ENCODE results near the gene FBXO47. TPM values are rescaled to one million over a fixed set of nuclear protein-coding genes. Genes with fewer than 3 reads are reported as not detected.
A peak's percentile ranks its signal among the peaks of the same experiment; 100 is the strongest.

FBXO47 gene
- total and polyA plus RNA-seq, 10 of the 15 experiments (the other 5 are each of a cell fraction or from before 2014, with no cell fraction given) = 0.04 to 0.06 (median 0.06) TPM; not detected in 7

- no peak for FAIRE-seq
- intact Hi-C loops (cut with micrococcal nuclease; ENCODE audit: unreplicated experiment) = no loop called here
- H3K9me3 ChIP-seq (replicated peaks; ENCODE audit: control insufficient read depth, insufficient read depth, low read length) = no peaks in the 10 kb centered on the region
These were observed 58.5 kb downstream of the FBXO47 start for GRCh38 chr17:38908676-38909181.

More at GRCh38 chr17:38908676-38909181, 58.5 kb downstream of the FBXO47 start:
- Histone ChIP-seq H3K79me2 (ENCODE audit: control insufficient read depth, insufficient read depth, low read length) (peaks cover 2% of the 10 kb centered on the region), H3K36me3 (ENCODE audit: control insufficient read depth in 2 of 2, insufficient read depth in 2 of 2, low read length in 1 of 2) (peaks cover 4 to 17% of the 10 kb centered on the region in 2 experiments; a peak in 3 of 4 replicates), H3K4me2 (ENCODE audit: control insufficient read depth, insufficient read depth) (no peak overlapping the region), H3K9ac (ENCODE audit: control insufficient read depth, insufficient read depth, low read length) (no peak overlapping the region), H3K4me1 (ENCODE audit: control insufficient read depth, insufficient read depth, low read length) (peaks cover 5% of the 10 kb centered on the region), H2AFZ (ENCODE audit: control insufficient read depth, low read depth, low read length) (no peak overlapping the region), H3K27ac (ENCODE audit: control insufficient read depth, insufficient read depth) (no peak overlapping the region; the same call in 1 of the 2 replicates), H3K27me3 (replicated peaks in 1 of 2; ENCODE audit: control insufficient read depth in 2 of 2, insufficient read depth in 2 of 2, low read length in 1 of 2) (no peaks in the 10 kb centered on the region), H4K20me1 (ENCODE audit: control insufficient read depth, insufficient read depth) (no peaks in the 10 kb centered on the region), H3K4me3 (no peak overlapping the region)
- no peak for TF ChIP-seq RUNX3 (IDR thresholded peaks at IDR 0.05; ENCODE audit: low read length)
- no peak for TF ChIP-seq CBX3 (IDR thresholded peaks at IDR 0.05; ENCODE audit: borderline replicate concordance, low read depth)
- no peak for TF ChIP-seq POLR2A (IDR thresholded peaks at IDR 0.05; ENCODE audit: low read depth, low read length)
- TF ChIP-seq ZNF687 (IDR thresholded peaks at IDR 0.05) = 0 out of 2 replicates have a peak, but pooled peaks have one; percentile 27
- no peak for TF ChIP-seq NR2C2 (IDR thresholded peaks at IDR 0.05; ENCODE audit: borderline replicate concordance, control insufficient read depth, insufficient read length, low read depth)
- TF ChIP-seq STAT3 (IDR thresholded peaks at IDR 0.05; ENCODE audit: low read depth, low read length) = no peak
- 0 out of 2 replicates have a peak, but pooled peaks have one; percentile 57 for TF ChIP-seq TCF3 (IDR thresholded peaks at IDR 0.05; ENCODE audit: borderline replicate concordance, insufficient read depth, low read depth, low read length)
- no peak for TF ChIP-seq JUND (IDR thresholded peaks at IDR 0.05; ENCODE audit: low read depth, low read length)
- TF ChIP-seq SIN3A (IDR thresholded peaks at IDR 0.05; ENCODE audit: low read depth, low read length) = no peak
- no peak for TF ChIP-seq PML (IDR thresholded peaks at IDR 0.05; ENCODE audit: low read length)
- TF ChIP-seq HDAC2 (IDR thresholded peaks at IDR 0.05) = no peak
- TF ChIP-seq CHD4 (IDR thresholded peaks at IDR 0.05) = no peak
- 0 out of 2 replicates have a peak, but pooled peaks have one; percentile 37 for TF ChIP-seq TCF12 (IDR thresholded peaks at IDR 0.05; ENCODE audit: low read depth, low read length)
- TF ChIP-seq NKRF (conservative IDR thresholded peaks at IDR 0.05) = no peak
- no peak for TF ChIP-seq EED (IDR thresholded peaks at IDR 0.05; ENCODE audit: low read depth)
- no peak for TF ChIP-seq ESRRA (IDR thresholded peaks at IDR 0.05; ENCODE audit: low read length)
- TF ChIP-seq KDM1A (IDR thresholded peaks at IDR 0.05; ENCODE audit: borderline replicate concordance) = no peak
- no peak for TF ChIP-seq FOXK2 (IDR thresholded peaks at IDR 0.05)
- TF ChIP-seq MAX (IDR thresholded peaks at IDR 0.05; ENCODE audit: low read depth, low read length) = no peak
- TF ChIP-seq TBL1XR1 (IDR thresholded peaks at IDR 0.05; ENCODE audit: low read depth, low read length) = no peak
- no peak for TF ChIP-seq SREBF1 (IDR thresholded peaks at IDR 0.05; ENCODE audit: low read length)
- TF ChIP-seq LARP7 (IDR thresholded peaks at IDR 0.05) = no peak
- no peak for TF ChIP-seq JUNB (IDR thresholded peaks at IDR 0.05)
- RAD21 ChIA-PET (ENCODE audit: unreplicated experiment) = no interaction called here
- in situ Hi-C loops (cut with MboI) = no loop called here
- BruUV-seq (replicated peaks) = no TSS peak
- SMC1A ChIA-PET (ENCODE audit: uncharacterized antibody, unreplicated experiment) = interaction anchor here (0.6 to 1.3 kb wide), 4 partner anchors 9 to 48 kb away, joined by 3 read pairs; no protein-coding TSS in a partner anchor
- ATAC-seq (peak; percentile 90), DNase-seq (ENCODE audit: low read depth, low spot score) (no peak)
- WGBS (ENCODE audit: insufficient coverage, insufficient replicate concordance, low lambda C conversion rate, missing lambda C conversion rate) = 16% methylated on average over 8 of the region's 8 CpGs
- POLR2A ChIA-PET = interaction anchor here (1.0 to 1.7 kb wide), 2 partner anchors 10 to 37 kb away, joined by 3 to 5 read pairs; no protein-coding TSS in a partner anchor
- CTCF ChIA-PET = no interaction called here
